Stimulated activated memory B cell treated with anti-CD40 and anti-IgM and Interleukin-4, amounts not matched to agents 10 μg/mL and 1 μg/mL and 100 μg/mL, for 72 hours (primary cell): ENCODE data around the gene TCIRG1.

Source experiments
- ATAC-seq: fragments of 150-1000 bp; cut with Tn5 transposase; 2 replicates; pipeline ENCODE4 v1.10.0; 2021
- H3K27ac Mint-ChIP-seq: one replicate; pipeline ENCODE4 v1.8.0; 2022; ENCODE audit warnings: mild to moderate bottlenecking, mixed read lengths
- H3K27me3 Mint-ChIP-seq: one replicate; pipeline ENCODE4 v1.8.0; 2022; ENCODE audit warnings: mixed read lengths
- H3K36me3 Mint-ChIP-seq: one replicate; pipeline ENCODE4 v1.8.0; 2022; ENCODE audit warnings: mixed read lengths
- H3K4me1 Mint-ChIP-seq: one replicate; pipeline ENCODE4 v1.8.0; 2022; ENCODE audit warnings: mixed read lengths
- H3K4me3 Mint-ChIP-seq: one replicate; pipeline ENCODE4 v1.8.0; 2022; ENCODE audit warnings: mild to moderate bottlenecking, moderate library complexity, mixed read lengths
- H3K9me3 Mint-ChIP-seq: one replicate; pipeline ENCODE4 v1.8.0; 2022; ENCODE audit warnings: mixed read lengths

The TCIRG1 gene

DNA sequence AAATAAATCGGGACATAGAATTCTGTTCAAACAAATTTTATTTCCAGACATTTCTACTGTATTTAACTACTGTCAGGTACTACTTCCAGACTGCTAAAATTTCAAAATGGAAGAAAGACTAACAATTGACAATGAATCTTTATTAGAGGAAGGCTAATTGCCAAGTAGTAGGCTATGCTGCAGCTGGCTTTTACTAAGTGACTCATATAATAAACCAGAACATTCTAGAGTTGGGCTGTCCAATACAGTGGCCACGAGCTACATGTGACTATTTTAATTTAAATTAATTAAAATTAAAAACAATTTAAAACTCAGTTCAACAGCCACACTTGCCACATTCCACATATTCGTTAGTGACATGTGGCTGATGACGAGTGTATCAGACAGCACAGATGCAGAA, 54.7 kb downstream of the TCIRG1 start:
- Mint-ChIP-seq H3K36me3 (no peaks in the 10 kb centered on the region), H3K27me3 (no peaks in the 10 kb centered on the region), H3K27ac (no peak overlapping the region), H3K9me3 (no peaks in the 10 kb centered on the region), H3K4me1 (peaks cover 22% of the 10 kb centered on the region), H3K4me3 (no peak overlapping the region)
- ATAC-seq, result no peak

DNA sequence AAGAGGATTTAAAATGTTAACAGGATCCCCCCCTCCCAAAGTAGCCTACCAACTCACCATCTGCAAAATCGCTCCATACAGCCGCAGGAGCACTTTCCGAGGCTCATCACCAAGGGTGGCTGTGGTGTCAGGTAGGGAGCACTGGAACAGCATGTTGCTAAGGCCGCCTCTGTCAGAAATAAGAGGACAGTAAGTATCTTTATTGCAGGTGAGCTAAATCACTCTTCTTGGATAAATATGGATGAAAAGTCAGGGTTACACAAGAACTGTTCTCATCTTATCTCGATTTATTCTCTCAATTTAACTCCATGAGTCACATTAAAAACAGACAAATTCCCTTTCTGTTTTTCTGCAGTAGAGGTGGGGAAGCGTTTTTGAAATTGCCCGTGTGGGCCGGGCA, 58.1 kb downstream of the TCIRG1 start:
- H3K4me1 Mint-ChIP-seq, result peaks cover 36% of the 10 kb centered on the region
- H3K36me3 Mint-ChIP-seq, result no peaks in the 10 kb centered on the region
- no peaks in the 10 kb centered on the region for H3K27me3 Mint-ChIP-seq
- H3K27ac Mint-ChIP-seq, result no peak overlapping the region
- ATAC-seq, result no peak
- H3K9me3 Mint-ChIP-seq, result no peaks in the 10 kb centered on the region
- H3K4me3 Mint-ChIP-seq, result no peak overlapping the region

DNA sequence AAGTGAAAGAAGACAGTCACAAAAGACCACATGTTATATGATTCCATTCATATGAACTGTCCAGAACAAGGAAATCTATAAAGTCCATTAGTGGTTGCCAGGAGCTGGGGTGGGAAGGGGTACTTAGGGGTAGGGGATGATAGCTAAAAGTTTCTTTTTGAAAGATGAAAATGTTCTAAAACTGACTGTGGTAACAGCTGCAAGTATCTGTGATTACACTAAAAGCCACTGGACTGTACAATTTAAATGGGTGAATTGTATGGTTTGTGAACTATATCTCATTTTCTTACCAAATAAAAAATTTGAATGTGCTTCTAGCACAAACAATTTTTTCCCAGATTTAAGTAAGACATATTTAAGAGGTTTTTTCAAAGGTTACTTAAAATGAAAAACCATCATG, 60.2 kb downstream of the TCIRG1 start:
- peaks cover 42% of the 10 kb centered on the region for H3K4me1 Mint-ChIP-seq
- peak overlapping the region; percentile 64 for H3K27ac Mint-ChIP-seq
- no peaks in the 10 kb centered on the region for H3K27me3 Mint-ChIP-seq
- H3K4me3 Mint-ChIP-seq, result no peak overlapping the region
- ATAC-seq, result no peak
- no peaks in the 10 kb centered on the region for H3K9me3 Mint-ChIP-seq
- H3K36me3 Mint-ChIP-seq, result peaks cover 11% of the 10 kb centered on the region

DNA sequence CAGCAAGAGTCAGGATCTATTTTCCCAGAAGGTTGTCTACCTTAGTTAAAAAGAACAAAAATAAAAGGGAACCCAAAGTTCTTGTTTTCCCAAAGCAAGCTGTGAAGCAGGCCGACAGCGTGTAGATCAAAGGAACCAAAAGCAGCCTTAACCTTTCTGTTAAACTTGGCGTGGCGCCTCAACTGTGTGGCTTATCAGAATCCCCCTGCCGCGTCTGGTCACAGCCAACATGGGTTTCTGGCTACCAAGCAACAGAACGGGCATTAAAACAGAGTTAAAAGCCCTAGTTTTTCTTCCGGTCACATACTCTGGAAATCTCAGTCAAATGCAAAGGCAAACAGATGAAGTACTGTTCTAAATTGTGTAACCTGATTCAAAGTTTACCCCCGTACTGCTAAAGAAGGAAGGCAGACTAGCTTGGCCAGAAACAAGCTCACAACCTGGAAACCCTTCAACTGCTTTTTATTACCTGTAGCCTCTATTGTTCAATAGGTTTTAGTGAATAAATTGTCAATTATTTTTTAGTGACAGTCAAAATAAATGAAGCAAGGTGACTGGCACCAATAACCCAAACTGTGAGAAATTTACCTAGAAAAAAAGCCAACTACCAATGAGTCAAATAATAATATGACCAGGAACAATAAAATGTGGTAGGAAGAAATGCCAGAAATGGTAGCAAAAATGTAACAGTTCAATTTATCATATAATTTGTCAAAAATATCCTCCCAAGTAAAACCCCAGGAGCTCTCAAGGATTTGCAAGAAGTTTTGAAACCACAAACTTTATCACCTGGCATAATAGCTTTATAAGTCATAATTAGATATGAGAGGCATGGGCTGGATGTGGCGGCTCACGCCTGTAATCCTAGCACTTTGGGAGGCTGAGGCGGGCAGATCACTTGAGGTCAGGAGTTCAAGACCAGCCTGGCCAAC, 60.9 kb downstream of the TCIRG1 start:
- peak; percentile 68 for ATAC-seq
- Mint-ChIP-seq H3K9me3 (no peaks in the 10 kb centered on the region), H3K27me3 (no peaks in the 10 kb centered on the region), H3K4me3 (peak overlapping the region; percentile 9), H3K4me1 (peaks cover 42% of the 10 kb centered on the region), H3K27ac (peak overlapping the region; percentile 64), H3K36me3 (peaks cover 11% of the 10 kb centered on the region)
